SH-SY5Y (cell line): ENCODE results near the gene GCAT.

ENCODE experiments used
- GATA2 ChIP-seq: IDR thresholded peaks from 2 replicates; pipeline ENCODE4 v1.6.1; 2011; ENCODE audit warnings: mild to moderate bottlenecking, low read depth, low read length
- GATA3 ChIP-seq: IDR thresholded peaks from 2 replicates; pipeline ENCODE4 v1.6.1; 2011; ENCODE audit warnings: low read depth, mild to moderate bottlenecking, low read length, moderate library complexity

DNA sequence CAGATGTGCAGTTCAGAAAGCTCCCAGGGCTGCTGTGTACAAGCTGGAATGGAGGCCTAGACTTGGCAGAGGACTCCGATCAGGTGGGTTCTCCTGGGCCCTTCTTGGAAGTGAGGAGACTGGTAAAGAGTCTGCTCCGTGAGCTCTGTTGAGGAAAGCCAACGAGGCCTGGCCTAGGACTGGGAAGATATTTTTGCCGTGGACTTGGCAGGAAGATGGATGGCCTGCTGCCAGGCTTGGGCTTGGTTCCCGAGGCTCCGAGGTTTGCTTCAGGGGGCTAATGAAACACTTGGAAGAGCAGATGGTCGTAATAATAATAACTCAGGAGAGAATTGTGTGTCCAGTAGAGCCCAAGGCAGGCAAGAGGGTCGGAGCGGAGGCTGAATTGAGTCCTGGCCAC is 19.3 kb downstream of the GCAT start:
- no peak for TF ChIP-seq GATA2
- no peak for TF ChIP-seq GATA3
